Stomach (tissue), 4 donors: ENCODE data around the gene SHF.

ENCODE experiments used
- CTCF ChIP-seq, 7 experiments: fragments of 450-650 bp in 4 of 7; fragments of 200-600 bp in 3 of 7; sonication (generic) in 3 of 7; IDR thresholded peaks; one replicate each; pipeline ENCODE4 v1.5.1; 2016 to 2019; ENCODE audit warnings: antibody characterized with exemption in 7 of 7, control low read depth in 2 of 7, mild to moderate bottlenecking in 1 of 7
- EP300 ChIP-seq: sonication (generic); formaldehyde crosslinking; IDR thresholded peaks from one replicate; pipeline ENCODE4 v1.6.1; 2017; ENCODE audit warnings: antibody characterized with exemption
- POLR2A ChIP-seq, 4 donors: fragments of 450-650 bp; IDR thresholded peaks; one replicate each; pipeline ENCODE4 v1.6.1; 2016; ENCODE audit warnings: antibody characterized with exemption in 4 of 4, control low read depth in 2 of 4, mild to moderate bottlenecking in 1 of 4, moderate library complexity in 1 of 4

GRCh38 chr15:45157974-45158373, 29.8 kb downstream of the SHF start:
- no peak for TF ChIP-seq POLR2A (IDR thresholded peaks at IDR 0.05)
- TF ChIP-seq CTCF (IDR thresholded peaks at IDR 0.05): no peak
- no peak for TF ChIP-seq EP300
